ENCODE measurements around the gene ACTR1B.

ACTR1B gene

DNA sequence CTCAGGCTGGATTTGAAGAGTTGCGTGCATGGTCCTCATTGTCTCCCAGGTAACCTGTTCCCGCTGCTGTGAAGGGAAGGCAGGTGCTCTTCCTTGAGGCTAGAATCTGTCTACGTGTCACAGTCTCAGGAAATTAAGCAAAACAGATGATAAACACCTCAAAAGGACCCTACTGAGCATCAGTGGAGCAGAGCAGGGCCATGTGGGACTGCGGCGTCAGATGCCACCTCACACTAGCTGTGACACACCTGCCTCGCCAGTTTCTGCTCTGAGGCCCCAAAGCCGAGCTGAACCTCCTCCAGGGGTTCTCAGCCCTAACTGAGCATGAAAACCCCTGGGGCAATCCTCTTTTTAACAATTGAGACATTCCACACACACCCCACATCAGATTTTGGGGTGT is 7.7 kb upstream of the ACTR1B start:
- no peaks in the 10 kb centered on the region for H3K27me3 ChIP-seq (ENCODE audit: control insufficient read depth in 5 of 5, insufficient read depth in 4 of 5, low read length in 5 of 5)
- H3K4me3 ChIP-seq (ENCODE audit: low read depth in 1 of 5, low read length in 5 of 5), result no peak overlapping the region
- H3K9ac ChIP-seq (ENCODE audit: low read length in 5 of 5), result no peak overlapping the region
- no peak overlapping the region for H3K27ac ChIP-seq (ENCODE audit: low read depth, low read length)
- no peaks in the 10 kb centered on the region for H3K9me3 ChIP-seq (ENCODE audit: control insufficient read depth in 5 of 5, low read length in 5 of 5)
- peaks cover 0 to 5% (median 0%) of the 10 kb centered on the region in 5 donors for H3K4me1 ChIP-seq (ENCODE audit: control insufficient read depth in 5 of 5, insufficient read depth in 5 of 5, low read length in 5 of 5)
- no peaks in the 10 kb centered on the region for H3K36me3 ChIP-seq (ENCODE audit: control insufficient read depth in 5 of 5, insufficient read depth in 5 of 5, low read length in 5 of 5)

DNA sequence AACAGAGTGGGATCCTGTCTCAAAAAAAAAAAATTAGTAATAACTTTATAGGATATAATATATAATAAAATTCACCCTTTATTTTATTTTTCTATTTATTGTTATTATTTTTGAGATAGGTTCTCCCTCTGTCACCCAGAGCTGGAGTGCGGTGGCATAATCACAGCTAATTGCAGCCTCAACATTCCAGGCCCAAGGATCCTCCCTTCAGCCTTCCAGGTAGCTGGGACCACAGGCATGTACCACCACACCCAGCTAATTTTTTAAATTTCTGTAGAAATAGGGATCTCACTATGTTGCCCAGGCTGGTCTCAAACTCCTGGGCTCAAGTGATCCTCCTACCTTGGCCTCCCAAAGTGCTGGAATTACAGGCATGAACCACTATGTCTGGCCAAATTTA is 6.6 kb upstream of the ACTR1B start:
- Histone ChIP-seq H3K4me1 (ENCODE audit: control insufficient read depth in 5 of 5, insufficient read depth in 5 of 5, low read length in 5 of 5) (peaks cover 0 to 5% (median 0%) of the 10 kb centered on the region in 5 donors), H3K9ac (ENCODE audit: low read length in 5 of 5) (no peak overlapping the region)

GRCh38 chr2:97669448-97669847 is 5.6 kb upstream of the ACTR1B start, which contains the start of gene C2orf92:
Gene C2orf92 (plus strand): TSS chr2:97669713. CDS start chr2:97669789, 76 bp downstream.
- Histone ChIP-seq H3K27me3 (ENCODE audit: control insufficient read depth in 5 of 5, insufficient read depth in 4 of 5, low read length in 5 of 5) (no peaks in the 10 kb centered on the region), H3K4me1 (ENCODE audit: control insufficient read depth in 5 of 5, insufficient read depth in 5 of 5, low read length in 5 of 5) (peaks cover 0 to 7% (median 5%) of the 10 kb centered on the region in 5 donors), H3K4me3 (ENCODE audit: low read depth in 1 of 5, low read length in 5 of 5) (no peak within 1 kb of the TSS), H3K9ac (ENCODE audit: low read length in 5 of 5) (no peak within 1 kb of the TSS), H3K9me3 (ENCODE audit: control insufficient read depth in 5 of 5, low read length in 5 of 5) (no peaks in the 10 kb centered on the region), H3K36me3 (ENCODE audit: control insufficient read depth in 5 of 5, insufficient read depth in 5 of 5, low read length in 5 of 5) (no peaks in the 10 kb centered on the region), H3K27ac (ENCODE audit: low read depth, low read length) (no peak within 1 kb of the TSS)

More for the DNA sequence above, 6.6 kb upstream of the ACTR1B start:
- no peaks in the 10 kb centered on the region for H3K9me3 ChIP-seq (ENCODE audit: control insufficient read depth in 5 of 5, low read length in 5 of 5)
- H3K36me3 ChIP-seq (ENCODE audit: control insufficient read depth in 5 of 5, insufficient read depth in 5 of 5, low read length in 5 of 5), result no peaks in the 10 kb centered on the region
- H3K27ac ChIP-seq (ENCODE audit: low read depth, low read length), result no peak overlapping the region
- no peak overlapping the region for H3K4me3 ChIP-seq (ENCODE audit: low read depth in 1 of 5, low read length in 5 of 5)
- no peaks in the 10 kb centered on the region for H3K27me3 ChIP-seq (ENCODE audit: control insufficient read depth in 5 of 5, insufficient read depth in 4 of 5, low read length in 5 of 5)

- H3K27ac ChIP-seq (ENCODE audit: low read depth, low read length), result peak overlapping the region; percentile 91
- peak overlapping the region; percentile 10 to 93 (median 87) for H3K9ac ChIP-seq (ENCODE audit: low read length in 5 of 5)
- peak overlapping the region; percentile 71 to 89 (median 79) for H3K4me3 ChIP-seq (ENCODE audit: low read depth in 1 of 5, low read length in 5 of 5)
- peaks cover 0 to 9% (median 6%) of the 10 kb centered on the region in 5 donors for H3K36me3 ChIP-seq (ENCODE audit: control insufficient read depth in 5 of 5, insufficient read depth in 5 of 5, low read length in 5 of 5)
- no peaks in the 10 kb centered on the region for H3K27me3 ChIP-seq (ENCODE audit: control insufficient read depth in 5 of 5, insufficient read depth in 4 of 5, low read length in 5 of 5)
- peaks cover 9 to 35% (median 33%) of the 10 kb centered on the region in 5 donors for H3K4me1 ChIP-seq (ENCODE audit: control insufficient read depth in 5 of 5, insufficient read depth in 5 of 5, low read length in 5 of 5)
- H3K9me3 ChIP-seq (ENCODE audit: control insufficient read depth in 5 of 5, low read length in 5 of 5), result no peaks in the 10 kb centered on the region
Measured at GRCh38 chr2:97664636-97664970, 759 bp upstream of the ACTR1B start.

DNA sequence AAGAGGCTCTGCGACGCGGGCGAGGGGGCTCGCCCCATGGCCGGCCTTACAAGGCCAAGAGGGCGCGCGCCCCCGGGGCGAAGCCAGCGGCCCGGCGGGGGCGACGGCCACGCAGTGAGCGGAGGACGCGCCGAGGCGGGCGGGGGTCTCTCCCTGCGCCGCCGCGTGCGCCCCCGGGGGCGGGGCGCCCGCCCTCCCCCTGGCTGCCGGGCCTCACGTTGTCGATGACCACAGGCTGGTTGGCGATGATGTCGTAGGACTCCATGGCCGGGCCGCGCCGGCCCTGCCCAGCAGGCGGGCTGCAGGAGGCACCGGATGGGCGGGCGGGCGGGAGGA is 250 bp downstream of the ACTR1B start:
- H3K4me1 ChIP-seq (ENCODE audit: control insufficient read depth in 5 of 5, insufficient read depth in 5 of 5, low read length in 5 of 5), result peaks cover 9 to 35% (median 33%) of the 10 kb centered on the region in 5 donors
- H3K9ac ChIP-seq (ENCODE audit: low read length in 5 of 5), result peak overlapping the region in 4 of 5 donors; percentile 81 to 94 (median 84)
- H3K27me3 ChIP-seq (ENCODE audit: control insufficient read depth in 5 of 5, insufficient read depth in 4 of 5, low read length in 5 of 5), result no peaks in the 10 kb centered on the region
- no peaks in the 10 kb centered on the region for H3K9me3 ChIP-seq (ENCODE audit: control insufficient read depth in 5 of 5, low read length in 5 of 5)
- H3K4me3 ChIP-seq (ENCODE audit: low read depth in 1 of 5, low read length in 5 of 5), result peak overlapping the region in 4 of 5 donors; percentile 78 to 90 (median 84)
- H3K36me3 ChIP-seq (ENCODE audit: control insufficient read depth in 5 of 5, insufficient read depth in 5 of 5, low read length in 5 of 5), result peaks cover 0 to 19% (median 12%) of the 10 kb centered on the region in 5 donors
- peak overlapping the region; percentile 94 for H3K27ac ChIP-seq (ENCODE audit: low read depth, low read length)

DNA sequence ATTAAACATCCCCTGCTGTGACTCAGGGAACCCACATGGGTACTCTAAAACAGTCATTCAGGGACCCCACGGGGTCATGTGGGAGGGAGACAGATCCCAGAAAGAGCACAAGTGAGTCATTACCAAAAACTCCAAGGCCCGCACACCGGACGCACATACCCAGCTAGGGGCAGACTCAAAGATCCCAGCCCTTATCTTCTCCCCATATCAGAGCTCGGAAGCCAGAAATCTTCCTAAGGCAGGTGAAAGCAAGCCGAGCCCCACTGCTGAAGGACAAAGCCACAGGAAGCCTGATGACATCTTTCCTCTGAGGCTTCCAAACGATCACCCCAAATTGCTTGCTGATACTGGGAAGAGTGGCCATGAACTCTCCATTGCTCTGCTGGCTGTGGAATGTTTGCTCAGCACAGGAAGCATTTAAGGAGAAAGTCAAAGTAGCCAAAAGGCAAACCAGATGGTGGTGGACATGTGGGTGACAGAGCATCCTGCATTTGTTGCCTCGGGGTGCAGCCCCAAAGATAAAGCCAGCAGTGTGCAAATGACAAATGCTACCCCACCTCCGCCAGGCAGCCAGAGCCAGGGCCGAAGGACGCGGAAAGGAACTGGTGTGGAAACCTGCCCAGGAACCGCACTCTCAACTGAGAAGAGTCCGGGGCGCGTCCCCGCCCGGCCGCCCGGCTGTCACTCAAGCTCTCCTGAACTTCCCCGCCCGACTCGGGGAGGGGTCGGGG is 784 bp downstream of the ACTR1B start:
- H3K4me1 ChIP-seq (ENCODE audit: control insufficient read depth in 5 of 5, insufficient read depth in 5 of 5, low read length in 5 of 5), result peaks cover 9 to 35% (median 33%) of the 10 kb centered on the region in 5 donors
- peak overlapping the region; percentile 78 to 91 (median 89) for H3K4me3 ChIP-seq (ENCODE audit: low read depth in 1 of 5, low read length in 5 of 5)
- peaks cover 0 to 24% (median 17%) of the 10 kb centered on the region in 5 donors for H3K36me3 ChIP-seq (ENCODE audit: control insufficient read depth in 5 of 5, insufficient read depth in 5 of 5, low read length in 5 of 5)
- peak overlapping the region; percentile 81 to 94 (median 83) for H3K9ac ChIP-seq (ENCODE audit: low read length in 5 of 5)
- H3K9me3 ChIP-seq (ENCODE audit: control insufficient read depth in 5 of 5, low read length in 5 of 5), result no peaks in the 10 kb centered on the region
- H3K27me3 ChIP-seq (ENCODE audit: control insufficient read depth in 5 of 5, insufficient read depth in 4 of 5, low read length in 5 of 5), result no peaks in the 10 kb centered on the region
- H3K27ac ChIP-seq (ENCODE audit: low read depth, low read length), result peak overlapping the region; percentile 94

DNA sequence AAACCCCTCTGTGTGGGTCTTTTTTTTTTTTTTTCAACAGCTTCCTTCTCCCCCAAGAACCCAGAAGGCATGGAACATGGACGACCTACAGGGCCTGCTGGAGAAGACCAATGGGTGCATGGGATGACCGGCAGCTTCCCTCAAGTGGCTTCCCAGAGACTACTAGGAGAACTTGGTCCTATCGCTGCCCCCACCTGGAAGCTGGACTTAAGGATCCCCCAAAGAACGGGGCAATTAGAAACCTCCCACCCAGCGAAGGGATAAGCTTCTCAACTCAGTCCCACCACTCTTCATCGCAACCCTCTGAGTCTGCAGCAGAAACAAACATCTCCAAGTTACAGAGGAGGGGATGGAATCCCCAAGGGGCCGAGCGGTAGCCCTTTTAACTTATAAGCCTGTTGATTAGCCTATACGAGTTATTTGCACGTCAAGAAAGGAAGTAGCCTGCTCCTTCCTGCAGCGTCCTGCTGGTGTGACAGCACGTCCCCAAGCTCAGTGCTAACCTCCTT is 1.4 kb downstream of the ACTR1B start:
- peak overlapping the region; percentile 94 for H3K27ac ChIP-seq (ENCODE audit: low read depth, low read length)
- H3K36me3 ChIP-seq (ENCODE audit: control insufficient read depth in 5 of 5, insufficient read depth in 5 of 5, low read length in 5 of 5), result peaks cover 0 to 30% (median 23%) of the 10 kb centered on the region in 5 donors
- H3K9me3 ChIP-seq (ENCODE audit: control insufficient read depth in 5 of 5, low read length in 5 of 5), result no peaks in the 10 kb centered on the region
- H3K4me3 ChIP-seq (ENCODE audit: low read depth in 1 of 5, low read length in 5 of 5), result peak overlapping the region; percentile 78 to 91 (median 89)
- H3K4me1 ChIP-seq (ENCODE audit: control insufficient read depth in 5 of 5, insufficient read depth in 5 of 5, low read length in 5 of 5), result peaks cover 9 to 35% (median 33%) of the 10 kb centered on the region in 5 donors
- no peaks in the 10 kb centered on the region for H3K27me3 ChIP-seq (ENCODE audit: control insufficient read depth in 5 of 5, insufficient read depth in 4 of 5, low read length in 5 of 5)
- peak overlapping the region; percentile 81 to 94 (median 83) for H3K9ac ChIP-seq (ENCODE audit: low read length in 5 of 5)

DNA sequence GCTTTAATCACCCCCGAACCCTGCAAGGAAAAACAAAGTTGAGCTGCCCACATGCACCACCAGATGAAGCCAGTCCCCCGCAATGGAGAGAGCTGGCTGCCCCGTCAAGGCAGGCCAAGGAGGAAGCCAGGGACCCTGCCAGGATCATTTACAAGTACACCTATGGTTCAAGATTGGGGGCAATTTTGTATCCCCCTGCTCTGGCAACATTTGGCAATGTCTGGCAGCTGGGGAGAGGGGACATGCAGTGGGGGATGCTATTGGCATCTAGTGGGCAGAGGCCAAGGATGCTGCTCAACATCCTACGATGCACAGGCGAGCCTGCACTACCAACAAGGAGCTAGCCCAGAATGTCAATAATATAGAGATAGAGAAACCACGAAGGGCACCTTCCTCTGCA is 1.9 kb downstream of the ACTR1B start:
- Histone ChIP-seq H3K27me3 (ENCODE audit: control insufficient read depth in 5 of 5, insufficient read depth in 4 of 5, low read length in 5 of 5) (no peaks in the 10 kb centered on the region), H3K27ac (ENCODE audit: low read depth, low read length) (no peak overlapping the region), H3K9ac (ENCODE audit: low read length in 5 of 5) (no peak overlapping the region), H3K4me3 (ENCODE audit: low read depth in 1 of 5, low read length in 5 of 5) (peak overlapping the region in 4 of 5 donors; percentile 78 to 91 (median 84)), H3K9me3 (ENCODE audit: control insufficient read depth in 5 of 5, low read length in 5 of 5) (no peaks in the 10 kb centered on the region), H3K4me1 (ENCODE audit: control insufficient read depth in 5 of 5, insufficient read depth in 5 of 5, low read length in 5 of 5) (peaks cover 9 to 35% (median 33%) of the 10 kb centered on the region in 5 donors), H3K36me3 (ENCODE audit: control insufficient read depth in 5 of 5, insufficient read depth in 5 of 5, low read length in 5 of 5) (peaks cover 0 to 35% (median 28%) of the 10 kb centered on the region in 5 donors)

- Histone ChIP-seq H3K36me3 (ENCODE audit: control insufficient read depth in 5 of 5, insufficient read depth in 5 of 5, low read length in 5 of 5) (peaks cover 0 to 46% (median 38%) of the 10 kb centered on the region in 5 donors), H3K27ac (ENCODE audit: low read depth, low read length) (no peak overlapping the region), H3K27me3 (ENCODE audit: control insufficient read depth in 5 of 5, insufficient read depth in 4 of 5, low read length in 5 of 5) (no peaks in the 10 kb centered on the region), H3K4me1 (ENCODE audit: control insufficient read depth in 5 of 5, insufficient read depth in 5 of 5, low read length in 5 of 5) (peaks cover 9 to 35% (median 33%) of the 10 kb centered on the region in 5 donors), H3K9ac (ENCODE audit: low read length in 5 of 5) (no peak overlapping the region), H3K4me3 (ENCODE audit: low read depth in 1 of 5, low read length in 5 of 5) (no peak overlapping the region), H3K9me3 (ENCODE audit: control insufficient read depth in 5 of 5, low read length in 5 of 5) (no peaks in the 10 kb centered on the region)
Measured at GRCh38 chr2:97660775-97661389, 3.0 kb downstream of the ACTR1B start.
